ENCODE measurements around the gene USP34. TPM values are rescaled to one million over a fixed set of nuclear protein-coding genes. Genes with fewer than 3 reads are reported as not detected.
"Not testable (repeated sequence)": the region's sequence is repeated elsewhere in the genome, so short reads cannot be mapped to it uniquely, and the experiment has no call there.

Gene USP34
- polyA plus RNA-seq, 2 donors, result 32.2 to 40.4 TPM

DNA sequence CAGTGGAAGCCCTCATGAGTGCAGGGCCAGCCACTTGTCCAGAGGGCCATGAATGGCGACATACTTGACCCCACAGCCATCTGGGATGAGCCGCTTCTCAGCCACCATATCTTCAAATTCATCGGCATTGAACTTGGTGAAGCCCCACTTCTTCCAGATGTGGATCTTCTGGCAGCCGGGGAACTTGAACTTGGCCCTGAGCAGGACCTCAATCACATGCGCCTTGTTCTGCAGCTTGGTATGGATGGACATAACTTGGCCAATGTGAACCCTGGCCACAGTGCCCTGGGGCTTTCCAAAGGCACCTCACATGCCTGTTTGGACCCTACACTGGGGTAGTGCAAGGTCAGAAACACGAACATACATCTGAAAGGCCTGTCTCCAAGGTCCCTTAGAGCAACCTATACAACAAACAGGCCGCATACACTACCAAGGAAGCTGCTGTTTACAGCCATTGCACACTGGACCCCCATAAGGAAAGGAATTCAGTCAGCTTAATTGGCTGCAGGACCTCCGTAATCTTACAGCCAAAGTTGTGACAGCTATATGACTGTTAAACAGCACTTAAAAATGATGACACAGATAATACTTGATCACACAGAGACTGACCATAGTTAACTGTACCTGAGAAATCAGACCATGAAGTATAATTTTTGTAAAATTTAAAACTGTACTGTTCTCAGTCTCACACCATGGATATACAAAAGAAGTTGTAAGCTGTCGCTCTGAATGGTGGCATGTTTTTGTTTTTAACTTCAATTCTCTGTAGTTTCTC lies 53.8 kb downstream of the USP34 start:
- Histone ChIP-seq H3K4me3 (ENCODE audit: low read depth in 1 of 2, low read length in 2 of 2) (no peak overlapping the region), H3K4me1 (ENCODE audit: control insufficient read depth in 2 of 2, insufficient read depth in 2 of 2, low read length in 1 of 2) (no peaks in the 10 kb centered on the region), H3K27me3 (ENCODE audit: control insufficient read depth in 1 of 2, insufficient read depth in 2 of 2, low read length in 2 of 2) (no peaks in the 10 kb centered on the region), H3K36me3 (ENCODE audit: control insufficient read depth in 2 of 2, insufficient read depth in 2 of 2, low read length in 1 of 2) (no peaks in the 10 kb centered on the region), H3K27ac (ENCODE audit: low read depth in 2 of 2, low read length in 1 of 2) (no peak overlapping the region), H3K9me3 (ENCODE audit: control insufficient read depth in 2 of 2, insufficient read depth in 1 of 2, low read depth in 1 of 2, low read length in 1 of 2) (no peaks in the 10 kb centered on the region)
- WGBS, 2 donors, result 97% methylated on average over 9 of the region's 9 CpGs

- no peak overlapping the region for H3K4me3 ChIP-seq (ENCODE audit: low read depth in 1 of 2, low read length in 2 of 2)
- H3K27ac ChIP-seq (ENCODE audit: low read depth in 2 of 2, low read length in 1 of 2), result no peak overlapping the region
- WGBS, 2 donors, result 86 to 95% methylated on average over 1 of the region's 1 CpG
- H3K36me3 ChIP-seq (ENCODE audit: control insufficient read depth in 2 of 2, insufficient read depth in 2 of 2, low read length in 1 of 2), result no peaks in the 10 kb centered on the region
- no peaks in the 10 kb centered on the region for H3K4me1 ChIP-seq (ENCODE audit: control insufficient read depth in 2 of 2, insufficient read depth in 2 of 2, low read length in 1 of 2)
- no peaks in the 10 kb centered on the region for H3K27me3 ChIP-seq (ENCODE audit: control insufficient read depth in 1 of 2, insufficient read depth in 2 of 2, low read length in 2 of 2)
- no peaks in the 10 kb centered on the region for H3K9me3 ChIP-seq (ENCODE audit: control insufficient read depth in 2 of 2, insufficient read depth in 1 of 2, low read depth in 1 of 2, low read length in 1 of 2)
Observed at GRCh38 chr2:61415265-61415664, 55.6 kb downstream of the USP34 start.

DNA sequence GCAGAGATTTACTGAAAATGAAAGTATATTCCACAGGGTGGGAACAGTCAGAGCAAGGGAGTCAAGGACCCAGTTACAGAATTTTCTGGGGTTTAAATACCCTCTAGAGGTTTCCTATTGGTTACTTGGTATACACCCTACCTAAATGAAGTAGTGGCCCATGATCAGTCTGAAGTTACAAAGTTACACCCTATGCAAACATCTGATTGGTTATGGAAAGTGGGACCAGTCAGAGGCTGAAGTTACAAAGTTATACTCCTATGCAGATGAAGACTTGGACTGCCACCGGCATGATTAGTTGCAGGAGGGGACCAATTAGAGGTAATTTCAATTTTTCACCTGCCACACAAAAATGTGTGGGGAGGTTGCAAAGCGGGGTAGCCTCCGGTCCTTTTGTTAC lies 56.2 kb downstream of the USP34 start:
- 85 to 90% methylated on average over 3 of the region's 3 CpGs for WGBS, 2 donors
- Histone ChIP-seq H3K4me3 (ENCODE audit: low read depth in 1 of 2, low read length in 2 of 2) (no peak overlapping the region), H3K36me3 (ENCODE audit: control insufficient read depth in 2 of 2, insufficient read depth in 2 of 2, low read length in 1 of 2) (no peaks in the 10 kb centered on the region), H3K9me3 (ENCODE audit: control insufficient read depth in 2 of 2, insufficient read depth in 1 of 2, low read depth in 1 of 2, low read length in 1 of 2) (no peaks in the 10 kb centered on the region), H3K27me3 (ENCODE audit: control insufficient read depth in 1 of 2, insufficient read depth in 2 of 2, low read length in 2 of 2) (no peaks in the 10 kb centered on the region), H3K27ac (ENCODE audit: low read depth in 2 of 2, low read length in 1 of 2) (no peak overlapping the region), H3K4me1 (ENCODE audit: control insufficient read depth in 2 of 2, insufficient read depth in 2 of 2, low read length in 1 of 2) (no peaks in the 10 kb centered on the region)

DNA sequence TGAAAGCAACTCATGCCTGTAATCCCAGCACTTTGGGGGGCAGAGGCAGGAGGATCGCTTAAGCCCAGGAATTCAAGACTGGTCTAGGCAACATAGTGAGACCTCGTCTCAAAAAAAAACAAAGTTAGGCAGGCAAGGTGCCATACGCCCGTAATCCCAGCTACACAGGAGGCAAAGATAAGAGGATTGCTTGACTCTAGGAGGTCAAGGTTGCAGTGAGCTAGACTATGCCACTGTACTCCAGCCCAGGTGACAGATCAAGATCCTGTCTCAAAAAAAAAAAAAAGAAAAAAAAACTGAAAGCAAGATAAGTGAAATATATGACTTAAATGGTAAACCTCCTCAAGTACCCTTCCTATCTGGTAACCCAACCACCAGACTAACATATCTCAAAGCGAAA lies 59.8 kb downstream of the USP34 start:
- no peaks in the 10 kb centered on the region for H3K9me3 ChIP-seq (ENCODE audit: control insufficient read depth in 2 of 2, insufficient read depth in 1 of 2, low read depth in 1 of 2, low read length in 1 of 2)
- H3K27ac ChIP-seq (ENCODE audit: low read depth in 2 of 2, low read length in 1 of 2), result no peak overlapping the region
- no peak overlapping the region for H3K4me3 ChIP-seq (ENCODE audit: low read depth in 1 of 2, low read length in 2 of 2)
- H3K27me3 ChIP-seq (ENCODE audit: control insufficient read depth in 1 of 2, insufficient read depth in 2 of 2, low read length in 2 of 2), result no peaks in the 10 kb centered on the region
- no peaks in the 10 kb centered on the region for H3K36me3 ChIP-seq (ENCODE audit: control insufficient read depth in 2 of 2, insufficient read depth in 2 of 2, low read length in 1 of 2)
- H3K4me1 ChIP-seq (ENCODE audit: control insufficient read depth in 2 of 2, insufficient read depth in 2 of 2, low read length in 1 of 2), result no peaks in the 10 kb centered on the region
- WGBS, 2 donors, result 60 to 77% methylated on average over 5 of the region's 5 CpGs

- Histone ChIP-seq H3K27me3 (ENCODE audit: control insufficient read depth in 1 of 2, insufficient read depth in 2 of 2, low read length in 2 of 2) (no peaks in the 10 kb centered on the region), H3K27ac (ENCODE audit: low read depth in 2 of 2, low read length in 1 of 2) (no peak overlapping the region), H3K36me3 (ENCODE audit: control insufficient read depth in 2 of 2, insufficient read depth in 2 of 2, low read length in 1 of 2) (no peaks in the 10 kb centered on the region), H3K4me1 (ENCODE audit: control insufficient read depth in 2 of 2, insufficient read depth in 2 of 2, low read length in 1 of 2) (no peaks in the 10 kb centered on the region), H3K4me3 (ENCODE audit: low read depth in 1 of 2, low read length in 2 of 2) (no peak overlapping the region), H3K9me3 (ENCODE audit: control insufficient read depth in 2 of 2, insufficient read depth in 1 of 2, low read depth in 1 of 2, low read length in 1 of 2) (no peaks in the 10 kb centered on the region)
- WGBS, 2 donors, result 95 to 98% methylated on average over 3 of the region's 3 CpGs
Observed at GRCh38 chr2:61410185-61410584, 60.7 kb downstream of the USP34 start.

GRCh38 chr2:61405813-61406212 lies 65.1 kb downstream of the USP34 start:
- WGBS, 2 donors, result 48 to 71% methylated on average over 2 of the region's 2 CpGs
- Histone ChIP-seq H3K27me3 (ENCODE audit: control insufficient read depth in 1 of 2, insufficient read depth in 2 of 2, low read length in 2 of 2) (no peaks in the 10 kb centered on the region), H3K27ac (ENCODE audit: low read depth in 2 of 2, low read length in 1 of 2) (no peak overlapping the region), H3K9me3 (ENCODE audit: control insufficient read depth in 2 of 2, insufficient read depth in 1 of 2, low read depth in 1 of 2, low read length in 1 of 2) (no peaks in the 10 kb centered on the region), H3K4me3 (ENCODE audit: low read depth in 1 of 2, low read length in 2 of 2) (no peak overlapping the region), H3K36me3 (ENCODE audit: control insufficient read depth in 2 of 2, insufficient read depth in 2 of 2, low read length in 1 of 2) (no peaks in the 10 kb centered on the region), H3K4me1 (ENCODE audit: control insufficient read depth in 2 of 2, insufficient read depth in 2 of 2, low read length in 1 of 2) (no peaks in the 10 kb centered on the region)

- no peaks in the 10 kb centered on the region for H3K27me3 ChIP-seq (ENCODE audit: control insufficient read depth in 1 of 2, insufficient read depth in 2 of 2, low read length in 2 of 2)
- H3K36me3 ChIP-seq (ENCODE audit: control insufficient read depth in 2 of 2, insufficient read depth in 2 of 2, low read length in 1 of 2), result peaks cover 0 to 2% of the 10 kb centered on the region in 2 donors
- H3K9me3 ChIP-seq (ENCODE audit: control insufficient read depth in 2 of 2, insufficient read depth in 1 of 2, low read depth in 1 of 2, low read length in 1 of 2), result no peaks in the 10 kb centered on the region
- 90 to 94% methylated on average over 1 of the region's 1 CpG for WGBS, 2 donors
- no peak overlapping the region for H3K27ac ChIP-seq (ENCODE audit: low read depth in 2 of 2, low read length in 1 of 2)
- H3K4me3 ChIP-seq (ENCODE audit: low read depth in 1 of 2, low read length in 2 of 2), result no peak overlapping the region
- no peaks in the 10 kb centered on the region for H3K4me1 ChIP-seq (ENCODE audit: control insufficient read depth in 2 of 2, insufficient read depth in 2 of 2, low read length in 1 of 2)
Observed at GRCh38 chr2:61404438-61404837, 66.4 kb downstream of the USP34 start.

DNA sequence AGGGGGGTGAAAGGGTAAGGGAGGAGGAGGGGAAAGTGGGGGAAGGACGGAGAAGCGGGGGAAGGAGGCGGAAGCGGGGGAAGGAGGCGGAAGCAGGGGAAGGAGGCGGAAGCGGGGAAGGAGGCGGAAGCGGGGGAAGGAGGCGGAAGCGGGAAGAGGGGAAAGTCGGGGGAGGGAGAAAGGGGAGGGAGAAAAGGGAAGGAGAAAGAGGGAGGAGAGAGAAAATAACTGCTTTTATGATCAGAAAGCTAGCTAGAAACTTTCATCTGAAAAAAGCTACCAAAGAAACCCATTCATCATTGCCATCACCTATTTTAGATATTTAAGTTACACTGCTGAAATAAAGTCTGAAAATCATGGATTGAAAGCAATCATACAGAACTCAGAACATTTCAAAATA lies 72.5 kb downstream of the USP34 start:
- Histone ChIP-seq H3K27me3 (ENCODE audit: control insufficient read depth in 1 of 2, insufficient read depth in 2 of 2, low read length in 2 of 2) (no peaks in the 10 kb centered on the region), H3K27ac (ENCODE audit: low read depth in 2 of 2, low read length in 1 of 2) (no peak overlapping the region), H3K36me3 (ENCODE audit: control insufficient read depth in 2 of 2, insufficient read depth in 2 of 2, low read length in 1 of 2) (peaks cover 0 to 2% of the 10 kb centered on the region in 2 donors), H3K4me1 (ENCODE audit: control insufficient read depth in 2 of 2, insufficient read depth in 2 of 2, low read length in 1 of 2) (no peaks in the 10 kb centered on the region), H3K4me3 (ENCODE audit: low read depth in 1 of 2, low read length in 2 of 2) (no peak overlapping the region), H3K9me3 (ENCODE audit: control insufficient read depth in 2 of 2, insufficient read depth in 1 of 2, low read depth in 1 of 2, low read length in 1 of 2) (no peaks in the 10 kb centered on the region)
- WGBS, 2 donors, result 97% methylated on average over 12 of the region's 12 CpGs

- peaks cover 0 to 2% of the 10 kb centered on the region in 2 donors for H3K36me3 ChIP-seq (ENCODE audit: control insufficient read depth in 2 of 2, insufficient read depth in 2 of 2, low read length in 1 of 2)
- H3K27me3 ChIP-seq (ENCODE audit: control insufficient read depth in 1 of 2, insufficient read depth in 2 of 2, low read length in 2 of 2), result no peaks in the 10 kb centered on the region
- no peak overlapping the region for H3K4me3 ChIP-seq (ENCODE audit: low read depth in 1 of 2, low read length in 2 of 2)
- H3K27ac ChIP-seq (ENCODE audit: low read depth in 2 of 2, low read length in 1 of 2), result no peak overlapping the region
- no peaks in the 10 kb centered on the region for H3K9me3 ChIP-seq (ENCODE audit: control insufficient read depth in 2 of 2, insufficient read depth in 1 of 2, low read depth in 1 of 2, low read length in 1 of 2)
- WGBS, 2 donors, result 93 to 95% methylated on average over 4 of the region's 4 CpGs
- no peaks in the 10 kb centered on the region for H3K4me1 ChIP-seq (ENCODE audit: control insufficient read depth in 2 of 2, insufficient read depth in 2 of 2, low read length in 1 of 2)
Observed at GRCh38 chr2:61396005-61396404, 74.9 kb downstream of the USP34 start.

DNA sequence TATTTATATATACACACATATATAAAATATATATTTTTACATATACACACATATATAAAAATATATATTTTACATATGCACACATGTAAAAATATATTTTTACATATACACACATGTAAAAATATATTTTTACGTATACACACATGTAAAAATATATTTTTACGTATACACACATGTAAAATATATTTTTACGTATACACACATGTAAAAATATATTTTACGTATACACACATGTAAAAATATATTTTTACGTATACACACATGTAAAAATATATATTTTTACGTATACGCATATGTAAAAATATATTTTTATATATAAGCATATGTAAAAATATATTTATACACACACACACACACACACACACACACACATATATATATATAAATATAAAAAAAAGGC lies 83.3 kb downstream of the USP34 start:
- 99% methylated on average over 7 of the region's 7 CpGs for WGBS, 2 donors
- not testable (repeated sequence) for H3K27me3 ChIP-seq (ENCODE audit: control insufficient read depth in 1 of 2, insufficient read depth in 2 of 2, low read length in 2 of 2); H3K4me3 ChIP-seq (ENCODE audit: low read depth in 1 of 2, low read length in 2 of 2); H3K27ac ChIP-seq (ENCODE audit: low read depth in 2 of 2, low read length in 1 of 2); H3K4me1 ChIP-seq (ENCODE audit: control insufficient read depth in 2 of 2, insufficient read depth in 2 of 2, low read length in 1 of 2); H3K36me3 ChIP-seq (ENCODE audit: control insufficient read depth in 2 of 2, insufficient read depth in 2 of 2, low read length in 1 of 2); H3K9me3 ChIP-seq (ENCODE audit: control insufficient read depth in 2 of 2, insufficient read depth in 1 of 2, low read depth in 1 of 2, low read length in 1 of 2)
